ENCODE data around the gene ZBTB20.

The ZBTB20 gene

GRCh38 chr3:114651555-114651954, 495.5 kb downstream of the ZBTB20 start:
- no peaks in the 10 kb centered on the region for H3F3A ChIP-seq (ENCODE audit: control insufficient read depth, insufficient read depth)
- no peaks in the 10 kb centered on the region for H3K9me3 ChIP-seq (ENCODE audit: control insufficient read depth, insufficient read depth, low read length)
- no peak overlapping the region for H3K4me2 ChIP-seq (ENCODE audit: low read length)
- H3K4me3 ChIP-seq (ENCODE audit: low read length) = no peak overlapping the region
- H3K27me3 ChIP-seq (ENCODE audit: control insufficient read depth, low read length) = no peaks in the 10 kb centered on the region
- H4K20me1 ChIP-seq (ENCODE audit: control insufficient read depth, insufficient read depth, low read depth, low read length) = no peaks in the 10 kb centered on the region
- no peaks in the 10 kb centered on the region for H3K79me2 ChIP-seq (ENCODE audit: control insufficient read depth, low read length)
- H3K9me2 ChIP-seq (replicated peaks; ENCODE audit: control insufficient read depth, low read length) = no peaks in the 10 kb centered on the region
- no peak for TF ChIP-seq EZH2phosphoT487 (IDR thresholded peaks at IDR 0.05; ENCODE audit: borderline replicate concordance, low read length)
- TF ChIP-seq, protein P1, sequence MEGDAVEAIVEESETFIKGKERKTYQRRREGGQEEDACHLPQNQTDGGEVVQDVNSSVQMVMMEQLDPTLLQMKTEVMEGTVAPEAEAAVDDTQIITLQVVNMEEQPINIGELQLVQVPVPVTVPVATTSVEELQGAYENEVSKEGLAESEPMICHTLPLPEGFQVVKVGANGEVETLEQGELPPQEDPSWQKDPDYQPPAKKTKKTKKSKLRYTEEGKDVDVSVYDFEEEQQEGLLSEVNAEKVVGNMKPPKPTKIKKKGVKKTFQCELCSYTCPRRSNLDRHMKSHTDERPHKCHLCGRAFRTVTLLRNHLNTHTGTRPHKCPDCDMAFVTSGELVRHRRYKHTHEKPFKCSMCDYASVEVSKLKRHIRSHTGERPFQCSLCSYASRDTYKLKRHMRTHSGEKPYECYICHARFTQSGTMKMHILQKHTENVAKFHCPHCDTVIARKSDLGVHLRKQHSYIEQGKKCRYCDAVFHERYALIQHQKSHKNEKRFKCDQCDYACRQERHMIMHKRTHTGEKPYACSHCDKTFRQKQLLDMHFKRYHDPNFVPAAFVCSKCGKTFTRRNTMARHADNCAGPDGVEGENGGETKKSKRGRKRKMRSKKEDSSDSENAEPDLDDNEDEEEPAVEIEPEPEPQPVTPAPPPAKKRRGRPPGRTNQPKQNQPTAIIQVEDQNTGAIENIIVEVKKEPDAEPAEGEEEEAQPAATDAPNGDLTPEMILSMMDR (IDR thresholded peaks at IDR 0.05; ENCODE audit: low read depth, low read length, poor library complexity, severe bottlenecking) = no peak
- no peaks in the 10 kb centered on the region for H3K36me3 ChIP-seq (ENCODE audit: control insufficient read depth, low read length)
- no peaks in the 10 kb centered on the region for H3K4me1 ChIP-seq (ENCODE audit: control insufficient read depth, low read length)
- no peak overlapping the region for H3K27ac ChIP-seq (ENCODE audit: low read depth, low read length)

GRCh38 chr3:114650808-114651207, 496.3 kb downstream of the ZBTB20 start:
- Histone ChIP-seq H3K79me2 (ENCODE audit: control insufficient read depth, low read length) (no peaks in the 10 kb centered on the region), H3K4me1 (ENCODE audit: control insufficient read depth, low read length) (no peaks in the 10 kb centered on the region), H3F3A (ENCODE audit: control insufficient read depth, insufficient read depth) (no peaks in the 10 kb centered on the region), H4K20me1 (ENCODE audit: control insufficient read depth, insufficient read depth, low read depth, low read length) (no peaks in the 10 kb centered on the region), H3K27me3 (ENCODE audit: control insufficient read depth, low read length) (no peaks in the 10 kb centered on the region), H3K27ac (ENCODE audit: low read depth, low read length) (no peak overlapping the region), H3K4me3 (ENCODE audit: low read length) (no peak overlapping the region), H3K9me3 (ENCODE audit: control insufficient read depth, insufficient read depth, low read length) (no peaks in the 10 kb centered on the region), H3K9me2 (replicated peaks; ENCODE audit: control insufficient read depth, low read length) (no peaks in the 10 kb centered on the region), H3K4me2 (ENCODE audit: low read length) (no peak overlapping the region), H3K36me3 (ENCODE audit: control insufficient read depth, low read length) (no peaks in the 10 kb centered on the region)
- TF ChIP-seq, protein P1 (IDR thresholded peaks at IDR 0.05; ENCODE audit: low read depth, low read length, poor library complexity, severe bottlenecking) = no peak
- no peak for TF ChIP-seq EZH2phosphoT487 (IDR thresholded peaks at IDR 0.05; ENCODE audit: borderline replicate concordance, low read length)

DNA sequence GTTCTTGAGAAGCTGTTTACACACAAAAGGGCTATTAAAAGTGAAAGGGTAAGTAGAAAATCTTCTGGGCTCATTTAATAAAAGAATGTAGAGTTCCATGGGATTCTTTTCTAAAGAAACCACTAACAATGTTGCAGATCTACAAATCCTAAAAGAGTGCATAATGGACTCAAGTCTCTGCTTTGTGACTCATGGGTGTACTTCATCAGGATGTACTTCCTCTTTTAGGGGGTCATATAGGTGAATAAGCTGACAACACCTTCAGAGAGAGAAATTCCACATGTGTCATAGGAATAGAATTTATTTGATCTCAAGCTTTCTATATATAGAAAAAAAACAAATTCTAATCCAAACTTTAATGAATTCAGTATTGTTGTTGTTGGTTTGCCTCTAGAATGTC, 497.8 kb downstream of the ZBTB20 start:
- Histone ChIP-seq H3K27ac (ENCODE audit: low read depth, low read length) (no peak overlapping the region), H3K9me3 (ENCODE audit: control insufficient read depth, insufficient read depth, low read length) (no peaks in the 10 kb centered on the region), H3K9me2 (replicated peaks; ENCODE audit: control insufficient read depth, low read length) (no peaks in the 10 kb centered on the region), H3K4me1 (ENCODE audit: control insufficient read depth, low read length) (no peaks in the 10 kb centered on the region), H3K36me3 (ENCODE audit: control insufficient read depth, low read length) (no peaks in the 10 kb centered on the region), H3K4me3 (ENCODE audit: low read length) (no peak overlapping the region), H3K79me2 (ENCODE audit: control insufficient read depth, low read length) (no peaks in the 10 kb centered on the region), H3F3A (ENCODE audit: control insufficient read depth, insufficient read depth) (no peaks in the 10 kb centered on the region), H3K27me3 (ENCODE audit: control insufficient read depth, low read length) (no peaks in the 10 kb centered on the region), H3K4me2 (ENCODE audit: low read length) (no peak overlapping the region), H4K20me1 (ENCODE audit: control insufficient read depth, insufficient read depth, low read depth, low read length) (no peaks in the 10 kb centered on the region)
- TF ChIP-seq, protein P1 (IDR thresholded peaks at IDR 0.05; ENCODE audit: low read depth, low read length, poor library complexity, severe bottlenecking) = no peak
- TF ChIP-seq EZH2phosphoT487 (IDR thresholded peaks at IDR 0.05; ENCODE audit: borderline replicate concordance, low read length) = no peak

- no peaks in the 10 kb centered on the region for H3F3A ChIP-seq (ENCODE audit: control insufficient read depth, insufficient read depth)
- TF ChIP-seq, protein P1 (IDR thresholded peaks at IDR 0.05; ENCODE audit: low read depth, low read length, poor library complexity, severe bottlenecking) = no peak
- no peak for TF ChIP-seq EZH2phosphoT487 (IDR thresholded peaks at IDR 0.05; ENCODE audit: borderline replicate concordance, low read length)
- no peak overlapping the region for H3K4me3 ChIP-seq (ENCODE audit: low read length)
- no peaks in the 10 kb centered on the region for H3K4me1 ChIP-seq (ENCODE audit: control insufficient read depth, low read length)
- no peaks in the 10 kb centered on the region for H3K9me2 ChIP-seq (replicated peaks; ENCODE audit: control insufficient read depth, low read length)
- no peaks in the 10 kb centered on the region for H3K79me2 ChIP-seq (ENCODE audit: control insufficient read depth, low read length)
- no peaks in the 10 kb centered on the region for H4K20me1 ChIP-seq (ENCODE audit: control insufficient read depth, insufficient read depth, low read depth, low read length)
- H3K27me3 ChIP-seq (ENCODE audit: control insufficient read depth, low read length) = no peaks in the 10 kb centered on the region
- H3K27ac ChIP-seq (ENCODE audit: low read depth, low read length) = no peak overlapping the region
- no peaks in the 10 kb centered on the region for H3K36me3 ChIP-seq (ENCODE audit: control insufficient read depth, low read length)
- no peaks in the 10 kb centered on the region for H3K9me3 ChIP-seq (ENCODE audit: control insufficient read depth, insufficient read depth, low read length)
- no peak overlapping the region for H3K4me2 ChIP-seq (ENCODE audit: low read length)
Observed at GRCh38 chr3:114646526-114646925, 500.6 kb downstream of the ZBTB20 start.
